Measurements from ENCODE around the gene TRIM61. TPM values are rescaled to one million over a fixed set of nuclear protein-coding genes. Genes with fewer than 3 reads are reported as not detected.

The TRIM61 gene
- polyA plus RNA-seq, 1 of the 3 experiments (the other 2 are of a cell fraction), result not detected

- DNase-seq, result no peak
- TF ChIP-seq SMC3 (IDR thresholded peaks at IDR 0.05; ENCODE audit: low read depth, low read length) (no peak), EP300 (IDR thresholded peaks at IDR 0.05; ENCODE audit: borderline replicate concordance in 1 of 2, low read depth in 1 of 2, low read length in 1 of 2) (no peak), FOSL2 (IDR thresholded peaks at IDR 0.05; ENCODE audit: borderline replicate concordance, low read depth) (no peak), TCF12 (IDR thresholded peaks at IDR 0.05) (no peak), FOXM1 (IDR thresholded peaks at IDR 0.05; ENCODE audit: low read depth) (no peak), GABPA (IDR thresholded peaks at IDR 0.05; ENCODE audit: low read depth) (no peak), EZH2phosphoT487 (IDR thresholded peaks at IDR 0.05; ENCODE audit: borderline replicate concordance, low read depth) (no peak), TEAD4 (IDR thresholded peaks at IDR 0.05; ENCODE audit: borderline replicate concordance, insufficient read depth) (no peak), USF2 (IDR thresholded peaks at IDR 0.05; ENCODE audit: borderline replicate concordance, low read depth, low read length) (no peak), CTCF (IDR thresholded peaks at IDR 0.05) (no peak), FOXJ3 (CRISPR knock-in tag; IDR thresholded peaks at IDR 0.05) (no peak), MEF2A (IDR thresholded peaks at IDR 0.05; ENCODE audit: borderline replicate concordance, low read depth) (no peak), ZBTB33 (IDR thresholded peaks at IDR 0.05; ENCODE audit: borderline replicate concordance, low read depth) (no peak), ELF1 (IDR thresholded peaks at IDR 0.05) (no peak)
- Histone ChIP-seq H3K27me3 (ENCODE audit: insufficient read depth) (no peaks in the 10 kb centered on the region), H2AFZ (ENCODE audit: low read depth) (no peak overlapping the region), H3K9me3 (no peaks in the 10 kb centered on the region), H3K4me2 (no peak overlapping the region), H3K9ac (no peak overlapping the region), H3K4me1 (ENCODE audit: control insufficient read depth in 1 of 2, insufficient read depth in 2 of 2, low read depth in 1 of 2, low read length in 1 of 2) (peaks cover 0 to 5% of the 10 kb centered on the region in 2 experiments; a peak in 2 of 4 replicates), H3K27ac (ENCODE audit: low read depth in 2 of 2, low read length in 1 of 2) (no peak overlapping the region), H3K79me2 (ENCODE audit: insufficient read depth) (no peaks in the 10 kb centered on the region), H3K9me2 (no peaks in the 10 kb centered on the region), H3K4me3 (ENCODE audit: low read depth in 2 of 2, low read length in 1 of 2) (no peak overlapping the region), H4K20me1 (ENCODE audit: insufficient read depth) (no peaks in the 10 kb centered on the region), H3F3A (replicated peaks; ENCODE audit: insufficient read depth) (no peaks in the 10 kb centered on the region), H3K36me3 (replicated peaks in 1 of 2; ENCODE audit: control insufficient read depth in 1 of 2, insufficient read depth in 2 of 2, low read length in 1 of 2) (no peaks in the 10 kb centered on the region)
- WGBS (ENCODE audit: low lambda C conversion rate), result 51% methylated on average over 4 of the region's 4 CpGs
- ChIA-PET CTCF (interaction anchor here (0.6 kb wide), 1 partner anchor 361 kb away, joined by 3 read pairs; no protein-coding TSS in a partner anchor), POLR2A (no interaction called here)
Measured at GRCh38 chr4:164955107-164955805, 22.2 kb downstream of the TRIM61 start.

All from SK-N-SH (cell line).